ENCODE data around the gene TMEM131L. TPM values are rescaled to one million over a fixed set of nuclear protein-coding genes. Genes with fewer than 3 reads are reported as not detected.
"Not testable (repeated sequence)": the region's sequence is repeated elsewhere in the genome, so short reads cannot be mapped to it uniquely, and the experiment has no call there.

TMEM131L gene
- total RNA-seq, 1 donor from 2014 or later: 7.6 TPM

DNA sequence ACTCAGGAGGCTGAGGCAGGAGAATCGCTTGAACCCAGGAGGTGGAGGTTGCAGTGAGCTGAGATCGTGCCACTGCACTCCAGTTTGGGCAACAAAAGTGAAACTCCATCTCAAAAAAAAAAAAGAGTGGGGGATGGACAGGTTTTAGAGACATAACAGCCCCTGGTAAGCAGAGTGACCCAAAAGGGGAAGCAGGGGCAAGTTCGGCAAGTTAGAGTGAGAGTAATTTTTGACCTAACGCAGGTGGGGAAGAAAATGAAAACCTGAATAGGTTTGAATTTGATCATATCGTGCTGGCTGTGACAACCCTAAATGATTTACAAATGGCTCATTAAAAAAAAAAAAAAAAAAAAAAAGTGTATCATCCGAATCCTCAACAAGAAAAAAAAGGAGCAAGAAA lies 25.7 kb upstream of the TMEM131L start:
- DNase-seq (ENCODE audit: low read depth): no peak

DNA sequence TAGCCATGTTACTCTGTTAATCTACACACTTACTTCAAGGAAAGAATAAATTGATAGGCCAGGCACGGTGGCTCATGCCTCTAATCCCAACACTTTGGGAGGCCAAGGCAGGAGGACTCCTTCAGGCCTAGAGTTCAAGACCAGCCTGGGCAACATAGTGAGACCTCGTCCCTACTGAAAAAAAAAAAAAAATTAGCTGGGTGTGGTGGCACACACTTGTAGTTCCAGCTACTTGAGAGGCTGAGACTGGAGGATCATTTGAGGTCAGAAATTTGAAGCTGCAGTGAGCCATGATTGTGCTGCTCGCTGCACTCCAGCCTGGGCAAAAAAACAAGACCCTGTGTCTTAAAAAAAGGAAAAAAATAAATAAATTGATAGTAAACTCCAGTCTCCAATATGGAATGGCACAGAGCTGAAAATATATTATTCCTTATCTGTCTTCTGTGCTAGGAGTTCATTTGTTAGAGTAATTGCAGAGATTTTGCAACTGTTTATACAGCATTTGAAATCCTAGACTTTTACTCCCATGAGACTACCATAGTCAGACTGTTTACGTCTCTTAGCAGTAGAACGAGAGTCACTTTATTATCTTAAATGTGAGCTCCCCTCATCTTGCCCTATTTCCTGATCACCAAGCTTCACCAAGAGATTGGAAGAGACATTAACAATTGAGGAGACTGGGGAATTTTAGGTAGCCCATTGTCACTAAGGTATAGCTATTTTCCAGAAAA lies 18.8 kb upstream of the TMEM131L start:
- DNase-seq (ENCODE audit: low read depth): no peak
- H3K4me3 ChIP-seq (ENCODE audit: low read depth, low read length): no peak overlapping the region

More for the DNA sequence above, 25.7 kb upstream of the TMEM131L start:
- Histone ChIP-seq H3K27me3 (ENCODE audit: control insufficient read depth, insufficient read depth, low read length) (no peaks in the 10 kb centered on the region), H3K4me3 (ENCODE audit: low read depth, low read length) (no peak overlapping the region), H3K36me3 (ENCODE audit: control insufficient read depth, insufficient read depth, low read length) (no peaks in the 10 kb centered on the region)
- TF ChIP-seq, protein P1, sequence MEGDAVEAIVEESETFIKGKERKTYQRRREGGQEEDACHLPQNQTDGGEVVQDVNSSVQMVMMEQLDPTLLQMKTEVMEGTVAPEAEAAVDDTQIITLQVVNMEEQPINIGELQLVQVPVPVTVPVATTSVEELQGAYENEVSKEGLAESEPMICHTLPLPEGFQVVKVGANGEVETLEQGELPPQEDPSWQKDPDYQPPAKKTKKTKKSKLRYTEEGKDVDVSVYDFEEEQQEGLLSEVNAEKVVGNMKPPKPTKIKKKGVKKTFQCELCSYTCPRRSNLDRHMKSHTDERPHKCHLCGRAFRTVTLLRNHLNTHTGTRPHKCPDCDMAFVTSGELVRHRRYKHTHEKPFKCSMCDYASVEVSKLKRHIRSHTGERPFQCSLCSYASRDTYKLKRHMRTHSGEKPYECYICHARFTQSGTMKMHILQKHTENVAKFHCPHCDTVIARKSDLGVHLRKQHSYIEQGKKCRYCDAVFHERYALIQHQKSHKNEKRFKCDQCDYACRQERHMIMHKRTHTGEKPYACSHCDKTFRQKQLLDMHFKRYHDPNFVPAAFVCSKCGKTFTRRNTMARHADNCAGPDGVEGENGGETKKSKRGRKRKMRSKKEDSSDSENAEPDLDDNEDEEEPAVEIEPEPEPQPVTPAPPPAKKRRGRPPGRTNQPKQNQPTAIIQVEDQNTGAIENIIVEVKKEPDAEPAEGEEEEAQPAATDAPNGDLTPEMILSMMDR (IDR thresholded peaks at IDR 0.05; ENCODE audit: insufficient read depth, low read length, poor library complexity, severe bottlenecking): no peak

DNA sequence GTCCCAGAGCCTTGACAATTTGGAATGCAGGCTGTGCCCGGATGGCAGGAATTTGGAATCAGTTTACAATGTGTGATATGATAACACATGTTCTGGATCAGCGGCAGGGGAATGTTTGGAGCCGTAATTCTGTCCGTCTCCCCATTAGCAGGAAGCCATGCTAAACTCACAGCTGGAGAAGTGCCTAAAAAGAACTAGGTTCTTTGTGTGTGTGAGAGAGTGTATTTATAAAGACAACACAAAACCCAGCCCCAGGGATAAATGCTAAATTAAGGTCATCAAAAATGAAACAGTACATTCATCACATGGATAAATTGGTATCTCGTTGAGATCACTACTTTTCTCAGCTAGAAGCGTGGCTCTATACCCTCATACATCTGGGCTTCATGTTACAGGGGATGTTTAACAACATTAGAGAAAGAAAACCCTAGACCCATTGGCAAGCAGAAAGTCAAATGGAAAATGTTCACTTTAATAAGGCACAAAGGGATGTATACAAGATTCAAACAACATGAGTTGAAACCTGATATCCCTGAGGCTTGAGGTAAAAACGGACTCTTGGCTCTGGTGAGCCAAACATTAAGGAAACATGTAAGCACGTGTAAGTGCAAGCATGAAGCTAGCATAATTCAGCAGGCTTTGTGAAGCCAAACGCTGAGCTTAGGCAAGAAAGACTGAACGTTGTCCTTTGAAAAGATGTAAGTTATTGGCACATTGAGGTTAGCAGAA lies 18.0 kb upstream of the TMEM131L start:
- Histone ChIP-seq H3K4me3 (ENCODE audit: low read depth, low read length) (no peak overlapping the region), H3K27me3 (ENCODE audit: control insufficient read depth, insufficient read depth, low read length) (no peaks in the 10 kb centered on the region), H3K36me3 (ENCODE audit: control insufficient read depth, insufficient read depth, low read length) (no peaks in the 10 kb centered on the region)
- DNase-seq (ENCODE audit: low read depth): no peak
- TF ChIP-seq, protein P1 (IDR thresholded peaks at IDR 0.05; ENCODE audit: insufficient read depth, low read length, poor library complexity, severe bottlenecking): no peak

More for the DNA sequence above, 18.8 kb upstream of the TMEM131L start:
- TF ChIP-seq, protein P1 (IDR thresholded peaks at IDR 0.05; ENCODE audit: insufficient read depth, low read length, poor library complexity, severe bottlenecking): no peak
- H3K36me3 ChIP-seq (ENCODE audit: control insufficient read depth, insufficient read depth, low read length): no peaks in the 10 kb centered on the region
- H3K27me3 ChIP-seq (ENCODE audit: control insufficient read depth, insufficient read depth, low read length): no peaks in the 10 kb centered on the region

DNA sequence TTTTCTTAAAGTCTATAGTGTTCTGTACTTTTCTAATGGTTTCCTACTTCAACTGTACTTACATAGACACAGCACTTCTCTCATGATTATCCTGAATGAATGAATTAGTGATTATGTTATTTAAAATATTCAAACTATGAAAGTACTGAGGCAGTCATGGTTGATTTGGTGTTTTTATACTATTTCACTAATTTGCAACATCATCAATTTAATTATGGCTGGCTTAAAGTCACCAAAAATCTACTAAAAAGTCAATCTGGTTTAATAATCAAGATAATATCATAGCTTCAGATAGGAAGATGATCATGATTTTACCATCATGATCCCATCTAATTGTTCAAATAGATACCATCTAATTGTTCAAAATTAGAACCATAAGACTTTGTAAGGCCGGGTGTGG lies 16.8 kb upstream of the TMEM131L start:
- Histone ChIP-seq H3K27me3 (ENCODE audit: control insufficient read depth, insufficient read depth, low read length) (no peaks in the 10 kb centered on the region), H3K4me3 (ENCODE audit: low read depth, low read length) (no peak overlapping the region), H3K36me3 (ENCODE audit: control insufficient read depth, insufficient read depth, low read length) (no peaks in the 10 kb centered on the region)
- TF ChIP-seq, protein P1 (IDR thresholded peaks at IDR 0.05; ENCODE audit: insufficient read depth, low read length, poor library complexity, severe bottlenecking): no peak
- DNase-seq (ENCODE audit: low read depth): no peak

GRCh38 chr4:153450544-153450917 lies 15.6 kb upstream of the TMEM131L start:
- no peak overlapping the region for H3K4me3 ChIP-seq (ENCODE audit: low read depth, low read length)
- H3K36me3 ChIP-seq (ENCODE audit: control insufficient read depth, insufficient read depth, low read length): no peaks in the 10 kb centered on the region
- DNase-seq (ENCODE audit: low read depth): no peak
- no peaks in the 10 kb centered on the region for H3K27me3 ChIP-seq (ENCODE audit: control insufficient read depth, insufficient read depth, low read length)
- TF ChIP-seq, protein P1 (IDR thresholded peaks at IDR 0.05; ENCODE audit: insufficient read depth, low read length, poor library complexity, severe bottlenecking): no peak

DNA sequence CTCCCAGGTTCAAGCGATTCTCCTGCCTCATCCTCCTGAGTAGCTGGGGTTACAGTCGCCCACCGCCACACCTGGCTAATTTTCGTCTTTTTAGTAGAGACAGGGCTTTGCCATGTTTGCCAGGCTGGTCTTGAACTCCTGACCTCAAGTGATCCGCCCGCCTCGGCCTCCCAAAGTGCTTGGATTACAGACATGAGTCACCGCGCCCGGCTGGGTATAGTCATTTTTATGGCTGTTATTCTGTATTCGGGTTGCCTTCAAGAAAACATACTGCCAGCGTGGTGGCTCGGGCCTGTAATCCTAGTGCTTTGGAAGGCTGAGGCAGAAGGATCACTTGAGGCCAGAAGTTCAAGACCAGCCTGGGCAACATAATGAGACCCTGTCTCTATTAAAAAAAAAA lies 15.0 kb upstream of the TMEM131L start:
- H3K27me3 ChIP-seq (ENCODE audit: control insufficient read depth, insufficient read depth, low read length); DNase-seq (ENCODE audit: low read depth); H3K36me3 ChIP-seq (ENCODE audit: control insufficient read depth, insufficient read depth, low read length); H3K4me3 ChIP-seq (ENCODE audit: low read depth, low read length): not testable (repeated sequence)
